Amniotic stem cell (primary cell): Measurements from ENCODE around the gene OR5AC2.

Experiments used
- DNase-seq: peaks from one replicate; lab custom pipeline; 2025; lab: John Stamatoyannopoulos, UW

Gene OR5AC2, protein sequence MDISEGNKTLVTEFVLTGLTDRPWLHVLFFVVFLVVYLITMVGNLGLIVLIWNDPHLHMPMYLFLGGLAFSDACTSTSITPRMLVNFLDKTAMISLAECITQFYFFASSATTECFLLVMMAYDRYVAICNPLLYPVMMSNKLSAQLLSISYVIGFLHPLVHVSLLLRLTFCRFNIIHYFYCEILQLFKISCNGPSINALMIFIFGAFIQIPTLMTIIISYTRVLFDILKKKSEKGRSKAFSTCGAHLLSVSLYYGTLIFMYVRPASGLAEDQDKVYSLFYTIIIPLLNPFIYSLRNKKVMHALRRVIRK

GRCh38 chr3:98086873-98087272 lies at the start of gene OR5AC2:
TSS of gene OR5AC2 (plus strand) at chr3:98087173. CDS start at chr3:98087173, 0 bp downstream.
- no peak for DNase-seq

DNA sequence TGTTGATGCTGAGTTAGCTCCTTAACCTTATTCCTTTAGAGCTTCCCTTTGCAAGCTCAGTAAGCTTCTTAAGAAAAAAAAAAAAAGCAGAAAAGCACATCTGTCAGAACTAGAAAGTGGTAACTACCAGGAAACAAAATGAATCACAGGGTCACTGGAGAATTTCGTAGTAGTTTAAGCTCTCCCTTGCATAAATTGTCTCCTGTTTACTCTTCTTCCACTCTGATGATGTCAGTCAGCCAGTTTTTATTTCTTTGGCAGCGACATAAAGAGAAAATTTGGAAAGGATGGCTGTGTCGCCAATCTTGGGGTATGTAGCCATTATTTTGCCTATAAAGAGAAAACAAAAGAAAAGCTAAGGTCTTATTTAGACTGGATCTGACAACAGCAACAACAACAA lies 48.7 kb upstream of the OR5AC2 start:
- no peak for DNase-seq

GRCh38 chr3:98038876-98039275 lies 48.1 kb upstream of the OR5AC2 start:
- DNase-seq = no peak

- peak; percentile 59 for DNase-seq
These were observed 47.5 kb upstream of the OR5AC2 start for GRCh38 chr3:98039322-98040024.

DNA sequence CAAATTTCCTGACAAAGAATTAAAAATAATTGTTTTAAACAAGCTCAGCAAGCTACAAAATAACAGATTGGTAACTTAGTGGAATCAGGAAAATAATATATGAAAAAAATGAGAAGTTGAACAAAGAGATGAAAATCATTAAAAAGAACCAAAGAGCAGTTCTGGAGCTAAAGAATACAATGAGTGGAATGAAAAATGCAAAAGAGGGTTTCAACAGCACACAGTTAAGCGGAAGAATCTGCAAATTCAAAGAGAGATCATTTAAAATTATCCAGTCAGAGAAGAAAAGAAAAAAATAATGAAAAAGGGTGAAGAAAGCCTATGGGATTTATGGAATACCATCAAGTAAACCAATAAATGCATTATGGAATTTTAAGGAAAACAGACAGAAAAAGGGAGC lies 45.6 kb upstream of the OR5AC2 start:
- no peak for DNase-seq

DNA sequence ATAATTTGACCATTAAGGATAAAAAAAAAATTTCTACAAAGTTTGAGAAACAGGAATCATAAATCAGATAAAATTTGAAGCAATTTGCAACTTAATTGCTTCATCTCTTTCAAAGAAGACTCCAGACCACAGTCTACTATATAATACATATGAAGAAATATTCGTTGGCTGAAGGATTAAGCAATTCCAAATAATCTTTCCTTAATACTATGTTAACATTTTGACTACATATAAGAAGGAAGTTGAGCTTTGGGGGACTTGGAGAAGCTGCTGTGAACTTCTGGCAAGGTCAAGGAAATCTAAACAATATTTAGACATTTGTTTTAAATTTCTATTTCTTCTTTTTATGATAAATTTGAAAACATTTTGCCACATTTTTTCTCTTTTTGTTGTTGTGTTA lies 38.4 kb upstream of the OR5AC2 start:
- no peak for DNase-seq

DNA sequence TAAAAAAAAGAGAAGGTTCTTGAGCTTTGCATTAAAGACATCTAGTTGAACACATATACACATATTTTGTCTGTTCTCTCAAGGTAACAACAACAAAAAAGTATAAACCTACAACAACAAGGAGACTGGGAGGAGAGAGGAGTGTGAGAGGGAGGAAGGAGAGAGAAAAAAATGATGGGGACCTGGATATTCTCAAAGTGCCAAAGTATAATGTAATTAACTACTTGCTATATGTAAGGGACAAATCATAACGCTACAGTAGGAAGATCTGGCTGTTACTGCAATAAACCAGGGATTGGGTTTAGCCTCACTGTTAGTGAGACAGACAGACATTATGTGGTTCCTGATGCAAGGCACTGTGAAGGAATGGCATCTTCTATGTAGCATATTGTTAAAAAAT lies 37.7 kb upstream of the OR5AC2 start:
- no peak for DNase-seq

DNA sequence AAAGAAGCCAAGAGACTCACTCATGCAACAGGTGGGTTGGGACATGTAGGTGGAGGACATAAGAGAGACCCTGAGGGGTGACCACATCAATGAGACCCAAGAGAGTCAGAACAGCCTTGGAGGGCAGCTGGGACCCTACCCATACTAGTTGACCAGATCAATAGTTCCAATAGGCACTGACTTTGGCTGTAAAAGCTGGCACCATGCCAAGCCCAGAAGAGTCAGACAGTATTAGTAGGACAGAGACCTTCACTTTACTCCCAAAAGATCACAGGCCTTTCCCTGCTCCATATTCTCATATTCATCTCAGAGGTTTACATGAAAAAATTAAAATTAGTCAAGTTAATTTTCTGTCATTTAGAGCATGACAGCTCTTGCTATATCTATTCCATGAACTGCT lies 30.9 kb upstream of the OR5AC2 start:
- no peak for DNase-seq

DNA sequence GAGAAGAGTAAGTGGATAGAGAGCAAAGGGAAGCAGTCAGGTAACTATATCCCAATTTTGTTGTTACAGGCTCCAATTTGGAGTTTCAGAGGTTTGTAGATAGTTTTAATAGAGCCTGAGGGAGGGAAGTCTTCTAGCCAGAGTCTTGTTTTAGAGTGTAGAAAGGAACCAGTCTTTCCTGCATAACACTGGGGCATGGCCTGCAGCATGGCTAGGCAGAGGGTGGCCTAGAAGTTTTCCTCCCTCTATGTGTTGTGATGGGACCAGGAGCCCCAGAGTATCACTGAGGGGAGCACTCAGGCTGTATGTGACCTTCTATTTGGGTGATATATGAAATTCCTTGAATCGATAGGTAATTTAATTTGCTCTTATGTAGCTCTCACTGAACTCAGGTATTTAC lies 29.3 kb upstream of the OR5AC2 start:
- no peak for DNase-seq

DNA sequence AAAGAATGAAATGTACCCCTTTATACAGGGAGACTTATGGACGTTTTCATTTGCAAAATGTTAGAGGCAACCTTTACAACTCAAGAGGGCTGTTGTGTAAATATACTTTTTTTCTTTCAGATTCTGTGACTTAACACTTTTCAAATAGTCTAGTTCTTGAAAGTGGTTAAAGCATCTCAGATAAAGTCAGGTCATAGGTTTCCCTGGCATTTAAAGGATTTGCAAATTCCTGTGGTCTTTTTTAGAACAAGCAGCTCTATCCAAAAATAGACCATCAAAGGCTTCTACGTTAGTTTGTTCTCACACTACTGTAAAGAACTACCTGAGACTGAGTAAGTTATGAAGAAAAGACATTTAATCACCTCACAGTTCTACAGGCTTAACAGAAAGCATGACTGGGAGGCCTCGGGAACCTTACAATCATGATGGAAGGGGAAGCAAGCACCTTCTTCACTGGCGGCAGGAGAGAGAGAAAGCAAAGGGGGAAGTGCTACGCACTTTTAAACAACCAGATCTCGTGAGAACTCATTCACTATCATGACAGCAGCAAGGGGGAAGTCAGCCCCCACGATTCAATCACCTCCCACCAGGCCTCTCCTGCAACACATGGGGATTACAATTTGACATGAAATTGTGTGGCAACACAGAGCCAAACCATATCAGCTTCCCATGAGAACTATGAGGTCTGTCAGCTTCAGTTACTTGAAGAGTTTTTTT lies 28.6 kb upstream of the OR5AC2 start:
- no peak for DNase-seq

- DNase-seq = no peak
These were observed 18.1 kb upstream of the OR5AC2 start for GRCh38 chr3:98068824-98069223.

DNA sequence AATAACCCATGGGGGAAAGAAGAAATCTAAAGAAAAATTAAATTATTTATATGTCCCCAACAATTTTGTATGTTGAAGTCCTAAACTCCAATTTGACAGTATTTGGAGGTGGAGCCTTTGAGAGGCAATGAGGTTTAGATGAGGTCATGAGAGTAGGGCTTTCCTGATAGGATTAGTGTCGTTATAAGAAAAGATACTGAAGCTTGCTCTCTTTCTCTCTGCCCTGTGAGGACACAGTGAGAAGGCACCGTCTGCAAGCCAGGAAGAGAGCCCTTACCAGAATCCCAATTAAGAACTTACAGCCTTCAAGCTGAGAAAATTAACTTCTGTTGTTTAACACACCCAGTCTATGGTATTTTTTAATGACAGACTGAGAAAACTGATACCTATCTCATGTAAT lies 16.1 kb upstream of the OR5AC2 start:
- no peak for DNase-seq

DNA sequence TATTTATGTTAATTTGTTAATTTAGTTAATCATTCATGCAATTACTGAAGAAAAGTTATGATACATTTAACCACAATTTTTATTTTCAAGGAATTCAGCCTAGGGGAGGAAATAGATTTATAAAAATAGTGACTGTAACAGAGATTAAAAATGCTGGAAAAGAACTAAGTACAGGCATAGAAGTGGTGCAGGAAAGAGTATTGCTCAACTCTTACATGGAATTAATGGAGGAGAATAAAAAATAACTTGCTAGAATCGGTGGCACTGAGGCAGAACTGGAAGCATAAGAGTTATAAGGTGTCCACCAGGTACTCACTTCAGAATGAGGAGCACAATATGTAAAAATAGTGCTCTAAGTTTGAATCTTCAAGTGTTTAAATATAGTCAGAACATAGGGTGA lies 13.5 kb upstream of the OR5AC2 start:
- DNase-seq = no peak

DNA sequence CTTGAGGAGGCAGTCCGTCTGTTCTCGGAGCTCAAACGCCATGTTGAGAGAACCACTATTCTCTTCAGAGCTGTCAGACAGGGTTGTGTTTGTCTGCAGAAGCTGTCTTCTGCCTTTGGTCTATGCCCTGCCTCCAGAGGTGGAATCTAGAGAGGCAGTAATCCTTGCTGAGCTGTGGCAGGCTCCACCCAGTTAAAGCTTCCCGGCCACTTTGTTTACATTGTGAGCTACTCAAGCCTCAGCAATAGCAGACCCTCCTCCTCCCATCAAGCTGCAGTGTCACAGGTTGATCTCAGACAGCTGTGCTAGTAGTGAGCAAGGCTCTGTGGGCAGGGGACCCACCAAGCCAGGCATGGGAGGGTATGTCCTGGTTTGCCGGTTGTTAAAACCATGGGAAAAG lies 8.9 kb downstream of the OR5AC2 start:
- DNase-seq = no peak

DNA sequence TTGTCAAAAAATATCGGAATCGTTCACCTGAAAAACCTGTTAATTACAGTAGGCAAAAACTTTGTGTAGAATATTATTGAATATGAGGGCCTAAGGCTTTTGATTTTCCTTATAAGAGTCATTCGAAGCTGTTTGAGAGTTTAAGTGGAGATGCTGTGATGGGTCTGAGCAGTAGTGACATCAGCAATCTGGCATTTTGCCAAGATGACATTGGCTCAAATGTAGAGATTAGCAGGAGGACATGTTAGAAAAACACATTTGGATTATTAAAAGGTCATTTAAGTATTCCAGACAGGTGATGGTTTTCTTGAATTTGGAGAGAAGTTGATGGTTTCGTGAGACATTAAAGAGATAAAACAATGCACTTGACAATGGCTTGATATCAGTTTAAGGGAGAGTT lies 12.9 kb downstream of the OR5AC2 start:
- no peak for DNase-seq

DNA sequence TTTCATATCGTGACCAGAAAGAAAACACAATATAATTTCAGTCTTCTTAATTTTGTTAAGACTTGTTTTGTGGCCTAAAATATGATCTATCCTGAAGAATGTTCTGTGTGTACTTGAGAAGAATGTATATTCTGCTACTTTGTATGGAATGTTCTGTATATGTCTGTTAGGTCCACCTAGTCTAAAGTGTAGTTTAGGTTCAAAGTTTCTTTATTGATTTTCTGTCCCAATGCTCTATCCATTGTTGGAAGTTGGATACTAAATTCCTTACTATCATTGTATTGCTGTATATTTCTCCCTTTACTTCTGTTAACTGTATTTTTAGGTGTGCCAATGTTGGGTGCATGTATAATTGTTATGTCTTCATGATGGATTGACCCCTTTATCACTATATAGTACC lies 21.2 kb downstream of the OR5AC2 start:
- DNase-seq = no peak

DNA sequence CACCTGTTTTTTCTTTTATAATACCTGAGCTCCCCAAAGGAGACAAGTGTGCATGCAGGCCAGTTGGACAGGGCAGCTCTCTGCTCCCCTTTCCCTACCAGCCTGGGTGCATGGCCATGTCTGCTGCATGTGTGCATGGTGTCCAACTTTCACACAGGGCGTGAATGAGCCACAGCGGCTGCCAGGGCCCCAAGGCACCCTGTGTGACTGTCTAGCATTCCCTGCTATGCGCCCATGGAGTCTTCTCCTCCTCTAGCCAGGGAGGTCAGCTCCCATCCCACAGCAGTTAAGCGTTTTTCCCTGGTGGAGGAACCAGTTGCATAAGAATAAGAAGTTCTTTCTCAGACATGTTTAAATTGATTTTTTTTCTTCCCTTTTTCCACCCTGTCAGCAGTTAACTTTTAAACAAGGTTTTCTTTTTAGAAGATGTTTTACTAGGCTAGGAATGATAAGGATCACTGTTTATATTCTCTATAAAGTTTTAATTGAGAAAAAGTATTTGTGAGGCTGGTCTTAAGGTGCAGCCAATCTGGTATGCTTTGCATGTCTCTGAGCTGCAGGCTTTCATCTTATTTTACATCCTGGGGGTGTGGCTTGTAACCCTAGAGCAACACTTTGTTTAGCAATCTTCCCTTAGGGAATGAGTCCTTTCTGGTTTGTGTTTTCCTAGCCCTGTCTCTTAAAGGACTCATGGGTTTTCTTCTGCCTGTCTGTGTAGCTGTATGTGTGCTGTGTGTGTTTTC lies 23.0 kb downstream of the OR5AC2 start:
- no peak for DNase-seq

GRCh38 chr3:98110550-98110908 lies 23.6 kb downstream of the OR5AC2 start:
- no peak for DNase-seq

DNA sequence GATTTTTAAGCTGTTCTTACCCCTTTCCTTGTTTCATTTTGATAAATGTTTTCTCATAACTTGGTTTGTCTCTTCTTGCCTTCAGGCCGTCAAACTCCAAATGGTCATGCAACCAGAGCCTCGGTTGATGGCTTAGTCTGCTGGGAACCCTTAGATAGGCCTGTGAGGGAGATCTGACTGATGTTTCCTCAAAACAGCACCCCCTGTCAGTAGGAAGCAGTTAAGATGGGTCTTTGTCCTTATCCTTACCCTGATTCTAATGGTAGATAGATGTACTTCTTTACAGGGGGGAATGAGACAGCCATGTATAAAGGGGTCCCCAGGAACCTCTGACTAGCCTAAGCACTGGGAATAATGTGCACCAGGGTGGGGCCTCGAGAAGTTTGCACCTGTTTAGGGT lies 27.3 kb downstream of the OR5AC2 start:
- no peak for DNase-seq

- DNase-seq = no peak
These were observed 28.7 kb downstream of the OR5AC2 start for GRCh38 chr3:98115717-98116116.

DNA sequence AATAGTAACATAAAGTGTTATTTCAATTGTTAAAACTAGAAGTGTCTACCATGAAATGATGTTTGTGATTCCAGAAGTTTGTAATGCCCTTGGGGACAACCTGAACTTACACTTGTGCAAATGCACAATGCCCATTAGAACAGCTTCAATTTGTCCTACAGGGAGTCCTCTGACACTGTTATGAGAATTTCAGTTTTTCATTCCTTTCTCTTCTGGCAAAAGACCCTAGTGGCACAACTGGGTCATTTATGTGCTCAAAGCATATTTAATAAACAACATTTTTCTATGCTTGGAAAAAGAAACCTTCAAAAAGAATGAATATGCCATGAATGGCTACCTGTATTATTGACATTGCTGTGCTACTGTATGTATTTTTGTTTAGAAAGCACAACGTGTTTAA lies 43.4 kb downstream of the OR5AC2 start, which contains the start of gene OR5H1:
Gene OR5H1, plus strand, starts transcription at position 301 of the 400 bp plus-strand sequence. CDS start 1,977 bp downstream, outside the sequence.
- DNase-seq = no peak

DNA sequence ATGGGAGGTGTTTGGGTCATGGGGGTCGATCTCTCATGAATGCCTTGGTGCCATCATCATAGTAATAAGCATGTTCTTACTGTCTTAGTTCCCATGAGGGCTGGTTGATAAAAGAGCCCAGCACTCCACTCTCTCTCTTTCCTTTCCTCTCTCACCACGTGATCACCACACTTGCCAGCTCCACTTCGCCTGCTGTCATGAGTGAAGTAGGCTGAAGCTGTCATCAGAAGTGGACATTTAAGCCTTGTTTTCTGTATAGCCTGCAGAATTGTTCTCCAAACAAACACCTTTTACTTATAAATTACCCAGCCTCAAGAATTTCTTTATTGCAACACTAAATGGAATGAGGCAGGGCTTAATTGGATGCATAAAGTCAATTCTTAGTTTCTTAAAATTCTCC lies 49.7 kb downstream of the OR5AC2 start:
- no peak for DNase-seq
